ENCODE results near the gene UHRF1.

DNA sequence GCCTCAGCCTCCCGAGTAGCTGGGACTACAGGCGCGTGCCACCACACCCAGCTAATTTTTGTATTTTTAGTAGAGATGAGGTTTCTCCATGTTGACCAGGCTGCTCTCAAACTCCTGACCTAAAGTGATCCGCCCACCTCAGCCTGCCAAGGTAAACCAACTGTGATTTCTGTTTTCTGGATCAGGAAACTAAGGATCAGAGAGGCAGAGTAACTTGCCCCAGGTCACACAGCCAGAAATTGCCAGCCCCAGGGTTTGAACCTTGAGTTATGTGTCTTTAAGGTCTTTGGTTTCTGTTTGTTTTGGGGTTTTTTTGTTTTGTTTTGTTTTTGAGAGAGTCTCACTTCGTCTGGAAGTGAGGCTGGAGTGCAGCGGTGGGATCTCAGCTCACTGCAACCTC lies 37.6 kb upstream of the UHRF1 start:
- no peak for TF ChIP-seq POLR2A (IDR thresholded peaks at IDR 0.05; ENCODE audit: low read depth, low read length)
- TF ChIP-seq TAF1 (IDR thresholded peaks at IDR 0.05; ENCODE audit: borderline replicate concordance, low read depth, low read length) = no peak
